OCI-LY3 (cell line): ENCODE data around the gene RAF1.
"Not testable (repeated sequence)": the region's sequence is repeated elsewhere in the genome, so short reads cannot be mapped to it uniquely, and the experiment has no call there.

ENCODE experiments used
- H2AFZ ChIP-seq: fragments of 200-600, 300-600 bp; shearing (Covaris generic); 2 replicates; pipeline ENCODE4 v1.6.0; 2014; ENCODE audit warnings: antibody characterized with exemption, low read depth, low read length
- H3K27ac ChIP-seq: fragments of 200-600, 300-600 bp; sonication (generic); 2 replicates; pipeline ENCODE4 v1.5.1; 2014; ENCODE audit warnings: mild to moderate bottlenecking, low read length, moderate library complexity, mixed read lengths
- H3K27me3 ChIP-seq: fragments of 200-600, 300-600 bp; sonication (generic); 2 replicates; pipeline ENCODE4 v1.6.1; 2014; ENCODE audit warnings: low read depth, low read length, mixed read lengths
- H3K36me3 ChIP-seq: fragments of 200-600, 300-600 bp; sonication (generic); replicated peaks from 2 replicates; pipeline ENCODE3; 2014; ENCODE audit warnings: low read depth, low read length, mixed read lengths
- H3K4me1 ChIP-seq: fragments of 300-600, 200-600 bp; sonication (generic); 2 replicates; pipeline ENCODE4 v1.6.1; 2014; ENCODE audit warnings: low read length, mixed read lengths
- H3K4me2 ChIP-seq: fragments of 200-600, 300-600 bp; sonication (generic); 2 replicates; pipeline ENCODE4 v1.6.1; 2014; ENCODE audit warnings: low read length, mixed read lengths
- H3K4me3 ChIP-seq: fragments of 300-600, 200-600 bp; sonication (generic); 2 replicates; pipeline ENCODE4 v1.5.1; 2014; ENCODE audit warnings: antibody characterized with exemption, mild to moderate bottlenecking, low read length, moderate library complexity
- H3K79me2 ChIP-seq: fragments of 300-600, 200-600 bp; shearing (Covaris generic); 2 replicates; pipeline ENCODE4 v1.6.1; 2014; ENCODE audit warnings: mild to moderate bottlenecking, low read length, mixed read lengths
- H3K9ac ChIP-seq: fragments of 300-600, 200-600 bp; shearing (Covaris generic); 2 replicates; pipeline ENCODE4 v1.6.0; 2014; ENCODE audit warnings: mild to moderate bottlenecking, low read length, moderate library complexity
- H3K9me3 ChIP-seq: fragments of 200-600, 300-600 bp; shearing (Covaris generic); 2 replicates; pipeline ENCODE4 v1.6.1; 2014; ENCODE audit warnings: low read length, mixed read lengths; ENCODE audit not compliant: insufficient read depth
- H4K20me1 ChIP-seq: fragments of 200-600, 300-600 bp; sonication (generic); 2 replicates; pipeline ENCODE4 v1.6.1; 2016; ENCODE audit warnings: low read length, mixed read lengths; ENCODE audit not compliant: insufficient read depth
- CTCF ChIP-seq: fragments of 200-600, 300-600 bp; sonication (generic); IDR thresholded peaks from 2 replicates; pipeline ENCODE4 v1.5.1; 2014; ENCODE audit warnings: antibody characterized with exemption, low read length, low read depth
- EZH2phosphoT487 ChIP-seq: fragments of 200-600 bp; shearing (Covaris generic); IDR thresholded peaks from 2 replicates; pipeline ENCODE4 v1.6.1; 2018; ENCODE audit warnings: antibody characterized with exemption, mixed run types, low read depth

RAF1 gene

DNA sequence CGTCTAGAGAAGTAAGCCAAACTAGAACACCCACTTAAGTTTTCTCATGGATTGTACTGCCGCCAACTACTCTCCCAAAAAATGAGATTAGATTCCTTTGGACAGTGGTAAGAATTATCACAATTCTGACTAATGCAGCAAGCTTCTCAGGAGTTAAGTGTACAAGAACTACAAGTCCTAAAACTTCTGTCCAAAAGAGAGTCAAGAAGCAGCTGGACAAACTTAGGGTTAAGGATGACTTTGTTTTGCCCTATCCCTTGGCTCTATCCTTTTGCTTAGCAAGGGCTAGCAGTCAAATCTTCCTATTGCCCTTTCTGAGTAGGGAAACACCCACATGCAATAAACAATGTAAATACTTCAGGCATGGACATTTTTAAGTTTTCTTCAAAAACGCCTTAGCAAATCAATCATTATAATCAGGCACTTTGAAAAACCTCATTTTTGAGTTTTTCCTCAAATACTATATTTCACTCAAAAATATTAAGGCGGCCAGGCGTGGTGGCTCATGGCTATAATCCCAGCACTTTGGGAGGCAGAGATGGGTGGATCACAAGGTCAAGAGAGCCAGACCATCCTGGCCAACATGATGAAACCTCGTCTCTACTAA, 19.5 kb downstream of the RAF1 start:
- Histone ChIP-seq H3K36me3 (no peaks in the 10 kb centered on the region), H3K9me3 (no peaks in the 10 kb centered on the region), H2AFZ (no peak overlapping the region), H3K4me1 (peaks cover 16% of the 10 kb centered on the region), H3K79me2 (peaks cover 92% of the 10 kb centered on the region), H3K27ac (no peak overlapping the region), H3K4me2 (no peak overlapping the region), H3K9ac (no peak overlapping the region), H4K20me1 (peaks cover 73% of the 10 kb centered on the region), H3K27me3 (no peaks in the 10 kb centered on the region), H3K4me3 (no peak overlapping the region)
- TF ChIP-seq CTCF (no peak), EZH2phosphoT487 (no peak)

DNA sequence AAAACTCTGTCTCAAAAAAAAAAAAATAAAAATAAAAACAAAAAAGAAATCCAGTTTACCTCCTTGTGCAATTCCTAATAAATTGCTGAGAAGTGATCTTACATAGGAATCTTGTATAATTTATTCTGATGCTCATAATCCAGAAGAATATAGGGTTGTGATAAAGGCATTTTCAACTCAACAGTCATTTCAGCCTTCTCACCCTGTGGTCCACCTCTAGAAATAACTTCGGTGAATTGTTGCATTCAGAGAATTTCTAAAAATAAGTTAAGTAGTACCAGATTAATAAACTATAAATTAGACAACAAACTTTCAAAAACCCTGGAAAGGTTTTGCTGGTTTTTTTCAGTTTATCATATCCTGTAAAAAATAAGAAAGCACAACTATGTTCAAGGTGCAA, 20.2 kb downstream of the RAF1 start:
- Histone ChIP-seq H3K27me3 (no peaks in the 10 kb centered on the region), H3K4me1 (peaks cover 16% of the 10 kb centered on the region), H2AFZ (no peak overlapping the region), H3K27ac (no peak overlapping the region), H3K79me2 (peaks cover 91% of the 10 kb centered on the region), H3K9me3 (no peaks in the 10 kb centered on the region), H3K9ac (no peak overlapping the region), H3K4me3 (no peak overlapping the region), H4K20me1 (peaks cover 70% of the 10 kb centered on the region), H3K4me2 (no peak overlapping the region), H3K36me3 (no peaks in the 10 kb centered on the region)
- TF ChIP-seq EZH2phosphoT487: no peak
- TF ChIP-seq CTCF: no peak

DNA sequence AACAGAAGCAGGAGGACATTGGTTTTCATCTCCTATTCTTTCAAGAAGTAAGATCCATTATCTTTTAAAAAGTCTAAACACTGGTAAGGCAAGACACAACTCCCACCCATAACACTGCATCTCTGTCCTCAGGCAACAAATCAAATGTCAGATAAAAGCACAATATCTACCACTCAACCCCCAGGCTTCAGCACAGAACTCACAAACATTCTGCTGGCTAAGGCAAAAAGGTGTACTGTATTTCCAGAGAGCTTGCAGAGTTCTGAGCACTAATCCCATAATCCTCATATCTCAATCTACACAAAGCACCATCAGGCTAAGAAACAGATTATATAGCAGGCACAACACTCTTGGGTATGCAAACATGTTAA, 20.9 kb downstream of the RAF1 start:
- Histone ChIP-seq H3K36me3 (no peaks in the 10 kb centered on the region), H2AFZ (no peak overlapping the region), H3K9ac (no peak overlapping the region), H3K4me1 (peaks cover 8% of the 10 kb centered on the region), H3K4me3 (no peak overlapping the region), H3K79me2 (peaks cover 91% of the 10 kb centered on the region), H4K20me1 (peaks cover 70% of the 10 kb centered on the region), H3K27me3 (no peaks in the 10 kb centered on the region), H3K9me3 (no peaks in the 10 kb centered on the region), H3K4me2 (no peak overlapping the region), H3K27ac (no peak overlapping the region)
- no peak for TF ChIP-seq EZH2phosphoT487
- no peak for TF ChIP-seq CTCF

- not testable (repeated sequence) for H3K27ac ChIP-seq
These were observed 23.1 kb downstream of the RAF1 start for GRCh38 chr3:12640853-12641252.

More at GRCh38 chr3:12640853-12641252, 23.1 kb downstream of the RAF1 start:
- H3K4me1 ChIP-seq, H3K27me3 ChIP-seq, H3K4me2 ChIP-seq, H3K36me3 ChIP-seq, H3K9me3 ChIP-seq, H3K4me3 ChIP-seq, H3K9ac ChIP-seq, H2AFZ ChIP-seq: not testable (repeated sequence)
- H4K20me1 ChIP-seq: peaks cover 75% of the 10 kb centered on the region
- H3K79me2 ChIP-seq: peaks cover 91% of the 10 kb centered on the region
